ENCODE results near the gene GNAZ. TPM values are rescaled to one million over a fixed set of nuclear protein-coding genes. Genes with fewer than 3 reads are reported as not detected.

The GNAZ gene
- total and polyA plus RNA-seq, 2 of the 8 experiments (the other 6 are each of a cell fraction or from before 2014, with no cell fraction given) = 6.6 to 9.6 TPM

GRCh38 chr22:23108249-23109078 is 38.1 kb downstream of the GNAZ start (continued):
- TF ChIP-seq CTCF (IDR thresholded peaks at IDR 0.05; ENCODE audit: control extremely low read depth in 1 of 3, insufficient read depth in 1 of 3, low read depth in 1 of 3, low read length in 3 of 3) = no peak
